GM12878 (cell line): Measurements from ENCODE around the gene QSOX2. TPM values are rescaled to one million over a fixed set of nuclear protein-coding genes. Genes with fewer than 3 reads are reported as not detected.

ENCODE experiments used
- ATAC-seq: fragments of 200-7000 bp; cut with Tn5 transposase; 3 replicates; pipeline ENCODE4 v1.9.1; 2020; ENCODE audit warnings: mild to moderate bottlenecking, moderate library complexity
- BruUV-seq: library from RNA; stranded (reverse); fragments of 400-500 nt; replicated peaks from 2 replicates; lab custom pipeline; 2021; lab: Mats Ljungman, UMichigan
- CTCF ChIA-PET: fragments of 300-600 bp; sonication (Branson Sonifier 250); formaldehyde crosslinking; extraction: SDS; loops from one replicate; lab custom pipeline; 2021; ENCODE audit warnings: inconsistent platforms; lab: Yijun Ruan, JAX
- POLR2A ChIA-PET: fragments of 350-600 bp; formaldehyde crosslinking; extraction: SDS; loops from one replicate; lab custom pipeline; 2021; ENCODE audit warnings: inconsistent platforms; lab: Charles Lee
- RAD21 ChIA-PET: fragments of 300-600 bp; sonication (Branson Sonifier 250); formaldehyde crosslinking; loops from one replicate; lab custom pipeline; 2023; ENCODE audit warnings: antibody characterized with exemption; ENCODE audit not compliant: unreplicated experiment; lab: Charles Lee
- SMC1A ChIA-PET: fragments of 300-600 bp; sonication (Branson Sonifier 250); formaldehyde crosslinking; loops from one replicate; lab custom pipeline; 2023; ENCODE audit not compliant: unreplicated experiment, uncharacterized antibody; lab: Charles Lee
- DNase-seq: peaks from one replicate; pipeline ENCODE4 v3.0.0-alpha.2; 2011; ENCODE audit warnings: low read depth, low spot score
- FAIRE-seq: peaks from 3 replicates; lab custom pipeline; 2011; peaks lifted over from hg19 to GRCh38; lab: Jason Lieb, UNC
- H2AFZ ChIP-seq: 2 replicates; pipeline ENCODE4 v1.6.0; 2011; ENCODE audit warnings: low read depth, low read length, control low read depth; ENCODE audit not compliant: control insufficient read depth
- H3K27ac ChIP-seq: 2 replicates; pipeline ENCODE4 v1.5.1; 2011; ENCODE audit warnings: control low read depth; ENCODE audit not compliant: control insufficient read depth, insufficient read depth
- H3K27me3 ChIP-seq, 2 experiments: replicated peaks in 1 of 2; 2 replicates each; pipeline versions ENCODE4 v1.6.0 to v1.6.1; 2011; ENCODE audit warnings: low read length in 1 of 2; ENCODE audit not compliant: control insufficient read depth in 2 of 2, insufficient read depth in 2 of 2
- H3K36me3 ChIP-seq, 2 experiments: 2 replicates each; pipeline ENCODE4 v1.5.1; 2011; ENCODE audit warnings: low read length in 1 of 2; ENCODE audit not compliant: control insufficient read depth in 2 of 2, insufficient read depth in 2 of 2
- H3K4me1 ChIP-seq: 2 replicates; pipeline ENCODE4 v1.6.1; 2011; ENCODE audit warnings: mild to moderate bottlenecking, low read length, moderate library complexity, mixed read lengths; ENCODE audit not compliant: control insufficient read depth, insufficient read depth
- H3K4me2 ChIP-seq: 2 replicates; pipeline ENCODE4 v1.6.0; 2011; ENCODE audit warnings: control low read depth; ENCODE audit not compliant: control insufficient read depth, insufficient read depth
- H3K4me3 ChIP-seq: fragments of 200-600 bp; sonication (generic); 2 replicates; pipeline ENCODE4 v1.5.1; 2016
- H3K79me2 ChIP-seq: 2 replicates; pipeline ENCODE4 v1.6.0; 2011; ENCODE audit warnings: low read length; ENCODE audit not compliant: control insufficient read depth, insufficient read depth
- H3K9ac ChIP-seq: 2 replicates; pipeline ENCODE4 v1.8.0; 2011; ENCODE audit warnings: low read length, control low read depth, mixed read lengths; ENCODE audit not compliant: control insufficient read depth, insufficient read depth
- H3K9me3 ChIP-seq: replicated peaks from 3 replicates; pipeline ENCODE4 v1.5.1; 2011; ENCODE audit warnings: mild to moderate bottlenecking, low read length; ENCODE audit not compliant: control insufficient read depth, insufficient read depth
- H4K20me1 ChIP-seq: 2 replicates; pipeline ENCODE4 v1.6.0; 2011; ENCODE audit not compliant: control insufficient read depth, insufficient read depth
- IKZF2 ChIP-seq, 2 experiments: fragments of 450-650 bp; IDR thresholded peaks; 2 replicates each; pipeline ENCODE4 v1.6.1; 2017; ENCODE audit warnings: mild to moderate bottlenecking in 2 of 2, moderate library complexity in 2 of 2
- MLLT1 ChIP-seq: fragments of 450-650 bp; IDR thresholded peaks from 2 replicates; pipeline ENCODE4 v1.6.1; 2016; ENCODE audit warnings: mild to moderate bottlenecking
- RAD21 ChIP-seq: IDR thresholded peaks from 2 replicates; pipeline ENCODE4 v1.6.1; 2011; ENCODE audit warnings: mild to moderate bottlenecking, low read depth, low read length, moderate library complexity; ENCODE audit not compliant: insufficient read depth
- RCOR1 ChIP-seq: conservative IDR thresholded peaks from 2 replicates; pipeline ENCODE4 v1.6.1; 2012; ENCODE audit warnings: low read depth, low read length, improper control_type of control experiment
- WGBS: methylation state at CpG from one replicate; pipeline ENCODE4 v1.1.6; 2016; ENCODE audit warnings: low lambda C conversion rate; ENCODE audit not compliant: insufficient replicate concordance, insufficient coverage; ENCODE audit errors: missing lambda C conversion rate; 5-methylcytosine and 5-hydroxymethylcytosine counted together
- in situ Hi-C: fragments of 300-500 bp; cut with MboI; formaldehyde crosslinking; loops from 9 replicates; pipeline ENCODE4 v1.14.3; 2018; ENCODE audit warnings: mixed read lengths
- intact Hi-C: fragments of 100-400 bp; cut with micrococcal nuclease; formaldehyde crosslinking; loops from one replicate; pipeline ENCODE4 v1.14.2; 2022; ENCODE audit not compliant: unreplicated experiment
- polyA plus RNA-seq, 11 experiments: library from polyadenylated mRNA; depleted of rRNA in 4 of 11; unstranded in 6 of 11; stranded (reverse) in 5 of 11; fragments of >200 nt; fragmentation: Nextera tagmentation in 4 of 11; fragmentation: Illumina TruSeq in 1 of 11; extraction: Ambion mirVana in 4 of 11; extraction: Trizol in 1 of 11; gene quantifications; 1 replicate in 1 of 11; 2 replicates in 10 of 11; pipeline versions ENCODE4 v1.2.1 to v1.2.3, GENCODE V29; 2011 to 2016; ENCODE audit warnings: inconsistent platforms in 2 of 11, missing spikeins in 2 of 11, low read depth in 1 of 11
- total RNA-seq, 4 experiments: library from RNA; depleted of rRNA in 3 of 4; stranded (reverse); fragments of >200 nt in 3 of 4; fragmentation: Illumina TruSeq in 1 of 4; extraction: Trizol in 1 of 4; gene quantifications; 2 replicates each; pipeline versions ENCODE4 v1.2.1 to v1.2.3, GENCODE V29; 2013 to 2021

Gene QSOX2
- total and polyA plus RNA-seq, 10 of the 15 experiments (the other 5 are each of a cell fraction or from before 2014, with no cell fraction given), result 0.34 to 16.1 (median 8.2) TPM

- TF ChIP-seq RAD21, result no peak
- no peak for TF ChIP-seq MLLT1
- TF ChIP-seq, all 136 proteins: peak for 0
Measured at GRCh38 chr9:136246849-136247550, 1.4 kb upstream of the QSOX2 start (continued).

GRCh38 chr9:136244969-136245218 is 718 bp downstream of the QSOX2 start:
- peaks cover 0 to 1% of the 10 kb centered on the region in 2 experiments; a peak in 2 of 4 replicates for H3K27me3 ChIP-seq
- FAIRE-seq, result no peak
- H3K4me3 ChIP-seq, result peak overlapping the region; percentile 80
- no peaks in the 10 kb centered on the region for H3K9me3 ChIP-seq
- POLR2A ChIA-PET, result interaction anchor here (1.6 kb wide), 1 partner anchor 17 kb away, joined by 3 read pairs; no protein-coding TSS in a partner anchor
- no peak overlapping the region for H2AFZ ChIP-seq
- peaks cover 49% of the 10 kb centered on the region for H3K79me2 ChIP-seq
- DNase-seq, result no peak
- TF ChIP-seq RCOR1 (no peak), IKZF2 (IDR thresholded peaks at IDR 0.05) (peak in 1 of 2 experiments; percentile 19; a peak in 1 of 4 replicates)
- SMC1A ChIA-PET, result no interaction called here
- RAD21 ChIA-PET, result no interaction called here
- H3K4me1 ChIP-seq, result peaks cover 32% of the 10 kb centered on the region
- CTCF ChIA-PET, result no interaction called here
- intact Hi-C loops, result no loop called here
- peaks cover 4% of the 10 kb centered on the region; the same call in 1 of the 2 replicates for H4K20me1 ChIP-seq
- H3K9ac ChIP-seq, result peak overlapping the region; percentile 65
- BruUV-seq, result no TSS peak
- in situ Hi-C loops, result no loop called here
- H3K27ac ChIP-seq, result peak overlapping the region; percentile 75
- H3K36me3 ChIP-seq, result no peaks in the 10 kb centered on the region
- ATAC-seq, result no peak
- H3K4me2 ChIP-seq, result peak overlapping the region; percentile 64
- 6% methylated on average over 6 of the region's 6 CpGs for WGBS
